HepG2 (cell line): ENCODE measurements around the gene EFCAB13. TPM values are rescaled to one million over a fixed set of nuclear protein-coding genes. Genes with fewer than 3 reads are reported as not detected.

Source experiments
- ATAC-seq: fragments of 200-7000 bp; cut with Tn5 transposase; 3 replicates; pipeline ENCODE4 v1.9.1; 2020; ENCODE audit warnings: mild to moderate bottlenecking, moderate library complexity
- BruUV-seq: library from RNA; stranded (reverse); fragments of 400-500 nt; replicated peaks from 2 replicates; lab custom pipeline; 2021; lab: Mats Ljungman, UMichigan
- CTCF ChIA-PET: fragments of 300-600 bp; formaldehyde crosslinking; extraction: SDS; loops from one replicate; lab custom pipeline; 2021; ENCODE audit warnings: low total read pairs, inconsistent platforms, low intra/inter-chr PET ratio; lab: Yijun Ruan, JAX
- POLR2A ChIA-PET: fragments of 350-600 bp; sonication (Branson Sonifier 250); formaldehyde crosslinking; loops from one replicate; lab custom pipeline; 2020; ENCODE audit warnings: antibody characterized with exemption, inconsistent platforms; lab: Yijun Ruan, JAX
- DNase-seq: peaks from one replicate; pipeline ENCODE4 v3.0.0-alpha.2; 2015; ENCODE audit warnings: low spot score
- FAIRE-seq: peaks from 3 replicates; lab custom pipeline; 2011; peaks lifted over from hg19 to GRCh38; lab: Jason Lieb, UNC
- H2AFZ ChIP-seq: one replicate; pipeline ENCODE4 v1.6.1; 2011; ENCODE audit warnings: low read length, inconsistent platforms
- H3K27ac ChIP-seq: fragments of 300-600 bp; 3 replicates; pipeline ENCODE4 v1.8.0; 2011; ENCODE audit warnings: mixed run types, mild to moderate bottlenecking, mixed read lengths, low read length, inconsistent platforms; ENCODE audit not compliant: insufficient read depth; ENCODE audit errors: extremely low read length
- H3K27me3 ChIP-seq, 2 experiments: fragments of 200-600 bp in 1 of 2; 2 replicates in 1 of 2; 3 replicates in 1 of 2; pipeline versions ENCODE4 v1.6.0 to v1.8.0; 2011; ENCODE audit warnings: low read length in 2 of 2, mild to moderate bottlenecking in 2 of 2, moderate library complexity in 2 of 2, inconsistent platforms in 1 of 2; ENCODE audit not compliant: insufficient read depth in 2 of 2, control insufficient read depth in 1 of 2
- H3K36me3 ChIP-seq, 2 experiments: fragments of 200-600 bp in 1 of 2; replicated peaks in 1 of 2; 2 replicates in 1 of 2; 3 replicates in 1 of 2; pipeline versions ENCODE4 v1.5.1 to v1.8.0; 2011; ENCODE audit warnings: low read length in 2 of 2, inconsistent platforms in 1 of 2; ENCODE audit not compliant: insufficient read depth in 2 of 2, control insufficient read depth in 1 of 2
- H3K4me1 ChIP-seq: 2 replicates; pipeline ENCODE4 v1.5.1; 2012; ENCODE audit warnings: low read length, inconsistent platforms; ENCODE audit not compliant: insufficient read depth
- H3K4me2 ChIP-seq: 2 replicates; pipeline ENCODE4 v1.6.0; 2011; ENCODE audit warnings: low read depth, low read length, inconsistent platforms
- H3K4me3 ChIP-seq, 3 experiments: fragments of 200-600 bp in 1 of 3; sonication (generic), shearing (Covaris generic) in 1 of 3; replicated peaks in 1 of 3; 2 replicates each; pipeline ENCODE4 v1.5.1; 2011 to 2016; ENCODE audit warnings: low read length in 3 of 3, inconsistent platforms in 2 of 3, low read depth in 2 of 3, mild to moderate bottlenecking in 2 of 3, control low read depth in 1 of 3, mixed read lengths in 1 of 3; ENCODE audit not compliant: insufficient read depth in 1 of 3
- H3K79me2 ChIP-seq: one replicate; pipeline ENCODE4 v1.6.1; 2011; ENCODE audit warnings: low read length, inconsistent platforms; ENCODE audit not compliant: insufficient read depth
- H3K9ac ChIP-seq: 2 replicates; pipeline ENCODE4 v1.6.0; 2011; ENCODE audit warnings: mild to moderate bottlenecking, low read depth, low read length, inconsistent platforms; ENCODE audit not compliant: insufficient read depth
- H3K9me3 ChIP-seq: 2 replicates; pipeline ENCODE4 v1.5.1; 2012; ENCODE audit warnings: mild to moderate bottlenecking, low read length
- H4K20me1 ChIP-seq: 2 replicates; pipeline ENCODE4 v1.6.0; 2011; ENCODE audit warnings: inconsistent platforms, mild to moderate bottlenecking, low read length, moderate library complexity; ENCODE audit not compliant: insufficient read depth
- BRD4 ChIP-seq: sonication (generic); formaldehyde crosslinking; IDR thresholded peaks from 2 replicates; pipeline ENCODE4 v1.4.0; 2020; ENCODE audit warnings: missing genetic modification reagents
- GZF1 ChIP-seq: sonication (generic); formaldehyde crosslinking; IDR thresholded peaks from 2 replicates; pipeline ENCODE4 v1.5.1; 2020; ENCODE audit warnings: mild to moderate bottlenecking, missing genetic modification reagents
- MYNN ChIP-seq: sonication (generic); formaldehyde crosslinking; IDR thresholded peaks from 2 replicates; pipeline ENCODE4 v1.4.0; 2020; ENCODE audit warnings: mild to moderate bottlenecking, low read depth, missing genetic modification reagents
- SAFB2 ChIP-seq: sonication (generic); formaldehyde crosslinking; IDR thresholded peaks from 2 replicates; pipeline ENCODE4 v1.5.1; 2020; ENCODE audit warnings: missing genetic modification reagents, low read depth, mild to moderate bottlenecking, borderline replicate concordance
- SP2 ChIP-seq: sonication (generic); formaldehyde crosslinking; IDR thresholded peaks from 2 replicates; pipeline ENCODE4 v1.5.1; 2020; ENCODE audit warnings: mild to moderate bottlenecking, missing genetic modification reagents
- STAG1 ChIP-seq: sonication (generic); formaldehyde crosslinking; IDR thresholded peaks from 2 replicates; pipeline ENCODE4 v1.4.0; 2020; ENCODE audit warnings: missing genetic modification reagents
- TCF12 ChIP-seq, 2 experiments: fragments of 450-650 bp in 1 of 2; sonication (generic) in 1 of 2; formaldehyde crosslinking in 1 of 2; IDR thresholded peaks; 2 replicates each; pipeline versions ENCODE4 v1.6.1 to v1.8.0; 2017 to 2022; ENCODE audit warnings: antibody characterized with exemption in 1 of 2, mild to moderate bottlenecking in 1 of 2, missing genetic modification reagents in 1 of 2, moderate library complexity in 1 of 2
- ZNF839 ChIP-seq: sonication (generic); formaldehyde crosslinking; IDR thresholded peaks from 2 replicates; pipeline ENCODE4 v1.4.0; 2020; ENCODE audit warnings: missing genetic modification reagents, mild to moderate bottlenecking, borderline replicate concordance
- WGBS: methylation state at CpG from one replicate; pipeline ENCODE4 v1.1.6; 2017; ENCODE audit warnings: low lambda C conversion rate; 5-methylcytosine and 5-hydroxymethylcytosine counted together
- in situ Hi-C: cut with HindIII; loops from 2 replicates; pipeline ENCODE4 v1.10.0; 2017; ENCODE audit warnings: low pct_unique_long_range_greater_than_20kb; ENCODE audit not compliant: extremely low pct_ligation_motif_present
- intact Hi-C: fragments of 100-400 bp; cut with micrococcal nuclease; formaldehyde crosslinking; loops from one replicate; pipeline ENCODE4 v1.10.0; 2022; ENCODE audit not compliant: unreplicated experiment
- polyA plus RNA-seq, 8 experiments: library from polyadenylated mRNA; depleted of rRNA in 3 of 8; stranded (reverse) in 7 of 8; unstranded in 1 of 8; fragments of >200 nt; fragmentation: Illumina TruSeq in 4 of 8; extraction: Trizol in 4 of 8; gene quantifications; 2 replicates each; pipeline versions ENCODE4 v1.2.1 to v1.2.3, GENCODE V29; 2011 to 2016; ENCODE audit warnings: low read depth in 4 of 8, missing spikeins in 1 of 8, mixed read lengths in 1 of 8; ENCODE audit not compliant: insufficient read depth in 1 of 8
- total RNA-seq, 5 experiments: library from RNA; depleted of rRNA; stranded (reverse); fragments of >200 nt; fragmentation: Illumina TruSeq; extraction: Trizol; gene quantifications; 2 replicates each; pipeline ENCODE4 v1.2.3, GENCODE V29; 2016; ENCODE audit warnings: low read depth in 1 of 5
- TF ChIP-seq, protein P1 (sequence below), 2 experiments: fragments of 450-650 bp in 1 of 2; sonication (generic) in 1 of 2; formaldehyde crosslinking in 1 of 2; IDR thresholded peaks; 2 replicates each; pipeline versions ENCODE4 v1.6.1 to v1.8.0; 2016 to 2022; ENCODE audit warnings: antibody characterized with exemption in 1 of 2, mild to moderate bottlenecking in 1 of 2, missing genetic modification reagents in 1 of 2
- TF ChIP-seq, protein P2 (sequence below): sonication (generic); formaldehyde crosslinking; IDR thresholded peaks from 2 replicates; pipeline ENCODE4 v1.4.0; 2020; ENCODE audit warnings: missing genetic modification reagents

EFCAB13 gene
- total and polyA plus RNA-seq, 2 of the 13 experiments (the other 11 are each of a cell fraction or from before 2014, with no cell fraction given): 0.22 to 0.71 TPM

- no peak for TF ChIP-seq MYNN (CRISPR knock-in tag)
These were observed 22.6 kb upstream of the EFCAB13 start (continued) for GRCh38 chr17:47301161-47301560.

- in situ Hi-C loops: no loop called here
- ChIA-PET POLR2A (no interaction called here), CTCF (no interaction called here)
- no TSS peak for BruUV-seq
- no peak overlapping the region for H3K4me3 ChIP-seq
- H2AFZ ChIP-seq: no peak overlapping the region
- peaks cover 13% of the 10 kb centered on the region for H3K4me1 ChIP-seq
- H4K20me1 ChIP-seq: no peaks in the 10 kb centered on the region
- no peaks in the 10 kb centered on the region for H3K9me3 ChIP-seq
- no peaks in the 10 kb centered on the region for H3K36me3 ChIP-seq
- H3K4me2 ChIP-seq: no peak overlapping the region
- no peaks in the 10 kb centered on the region for H3K79me2 ChIP-seq
- no peak overlapping the region for H3K27ac ChIP-seq
- peaks cover 0 to 4% of the 10 kb centered on the region in 2 experiments; a peak in 1 of 5 replicates for H3K27me3 ChIP-seq
- 11% methylated on average over 2 of the region's 2 CpGs for WGBS
- H3K9ac ChIP-seq: no peak overlapping the region
- no peak for DNase-seq
- ATAC-seq: no peak
- FAIRE-seq: no peak
- intact Hi-C loops: no loop called here
- TF ChIP-seq STAG1 (CRISPR knock-in tag) (no peak), TCF12 (IDR thresholded peaks at IDR 0.05) (no peak), TCF12 (CRISPR knock-in tag; IDR thresholded peaks at IDR 0.05) (no peak), ZNF839 (CRISPR knock-in tag) (no peak), SAFB2 (CRISPR knock-in tag) (no peak), GZF1 (no peak), BRD4 (no peak), SP2 (no peak)
- TF ChIP-seq, protein P1, sequence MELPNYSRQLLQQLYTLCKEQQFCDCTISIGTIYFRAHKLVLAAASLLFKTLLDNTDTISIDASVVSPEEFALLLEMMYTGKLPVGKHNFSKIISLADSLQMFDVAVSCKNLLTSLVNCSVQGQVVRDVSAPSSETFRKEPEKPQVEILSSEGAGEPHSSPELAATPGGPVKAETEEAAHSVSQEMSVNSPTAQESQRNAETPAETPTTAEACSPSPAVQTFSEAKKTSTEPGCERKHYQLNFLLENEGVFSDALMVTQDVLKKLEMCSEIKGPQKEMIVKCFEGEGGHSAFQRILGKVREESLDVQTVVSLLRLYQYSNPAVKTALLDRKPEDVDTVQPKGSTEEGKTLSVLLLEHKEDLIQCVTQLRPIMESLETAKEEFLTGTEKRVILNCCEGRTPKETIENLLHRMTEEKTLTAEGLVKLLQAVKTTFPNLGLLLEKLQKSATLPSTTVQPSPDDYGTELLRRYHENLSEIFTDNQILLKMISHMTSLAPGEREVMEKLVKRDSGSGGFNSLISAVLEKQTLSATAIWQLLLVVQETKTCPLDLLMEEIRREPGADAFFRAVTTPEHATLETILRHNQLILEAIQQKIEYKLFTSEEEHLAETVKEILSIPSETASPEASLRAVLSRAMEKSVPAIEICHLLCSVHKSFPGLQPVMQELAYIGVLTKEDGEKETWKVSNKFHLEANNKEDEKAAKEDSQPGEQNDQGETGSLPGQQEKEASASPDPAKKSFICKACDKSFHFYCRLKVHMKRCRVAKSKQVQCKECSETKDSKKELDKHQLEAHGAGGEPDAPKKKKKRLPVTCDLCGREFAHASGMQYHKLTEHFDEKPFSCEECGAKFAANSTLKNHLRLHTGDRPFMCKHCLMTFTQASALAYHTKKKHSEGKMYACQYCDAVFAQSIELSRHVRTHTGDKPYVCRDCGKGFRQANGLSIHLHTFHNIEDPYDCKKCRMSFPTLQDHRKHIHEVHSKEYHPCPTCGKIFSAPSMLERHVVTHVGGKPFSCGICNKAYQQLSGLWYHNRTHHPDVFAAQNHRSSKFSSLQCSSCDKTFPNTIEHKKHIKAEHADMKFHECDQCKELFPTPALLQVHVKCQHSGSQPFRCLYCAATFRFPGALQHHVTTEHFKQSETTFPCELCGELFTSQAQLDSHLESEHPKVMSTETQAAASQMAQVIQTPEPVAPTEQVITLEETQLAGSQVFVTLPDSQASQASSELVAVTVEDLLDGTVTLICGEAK (IDR thresholded peaks at IDR 0.05): no peak
- TF ChIP-seq, protein P1 (CRISPR knock-in tag; IDR thresholded peaks at IDR 0.05): no peak
- TF ChIP-seq, protein P2, sequence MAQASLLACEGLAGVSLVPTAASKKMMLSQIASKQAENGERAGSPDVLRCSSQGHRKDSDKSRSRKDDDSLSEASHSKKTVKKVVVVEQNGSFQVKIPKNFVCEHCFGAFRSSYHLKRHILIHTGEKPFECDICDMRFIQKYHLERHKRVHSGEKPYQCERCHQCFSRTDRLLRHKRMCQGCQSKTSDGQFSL: no peak
These were observed 21.9 kb upstream of the EFCAB13 start for GRCh38 chr17:47301831-47302230.
